NCI-H146 (cell line): ENCODE measurements around the gene NFYC.
A peak's percentile ranks its signal among the peaks of the same experiment; 100 is the strongest.

ENCODE experiments used
- DNase-seq: peaks from one replicate; lab custom pipeline; 2025; lab: John Stamatoyannopoulos, UW

Gene NFYC

DNA sequence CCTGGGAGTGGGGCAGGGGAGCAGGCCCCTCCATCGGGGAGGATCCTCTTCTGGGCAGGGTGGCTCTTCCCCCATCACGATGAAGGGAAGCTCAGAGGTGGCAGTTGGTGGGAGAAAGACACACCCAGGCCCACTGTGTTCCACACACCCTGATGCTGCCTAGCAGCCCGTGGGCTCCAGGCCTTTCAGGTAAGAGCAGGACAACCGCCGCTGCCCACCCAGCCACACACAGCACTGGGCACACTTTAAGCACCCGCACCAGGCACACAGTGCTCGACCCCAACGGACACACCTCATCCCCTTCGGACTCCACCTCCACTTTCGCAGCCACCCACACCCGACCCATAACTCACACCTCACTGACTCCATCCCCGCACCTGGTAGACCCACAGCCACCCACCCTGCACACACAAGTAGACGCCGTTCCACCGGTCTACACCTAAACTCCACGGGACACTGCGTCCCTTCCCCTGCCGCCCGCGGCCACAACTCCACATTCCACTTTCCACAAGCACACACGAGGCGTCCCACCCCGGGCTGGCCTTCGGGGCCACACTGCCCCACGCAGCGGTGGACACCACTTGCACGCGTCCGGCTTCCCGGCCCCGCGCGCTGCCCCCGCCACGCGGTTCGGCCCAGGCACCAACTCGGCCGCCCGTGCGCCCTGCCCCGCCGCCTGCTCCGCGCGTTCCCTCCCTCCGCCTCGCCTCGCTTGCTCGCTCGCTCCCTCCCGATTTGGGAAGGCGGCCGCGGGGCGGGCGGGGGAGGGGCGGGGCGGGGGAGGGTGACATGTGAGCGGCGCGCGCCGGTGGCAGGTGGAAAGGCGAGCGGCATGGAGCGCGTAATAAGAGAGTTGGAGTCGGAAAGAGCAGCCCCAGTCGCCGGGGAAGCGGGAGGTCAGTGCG lies 91.7 kb downstream of the NFYC start, which contains the start of gene KCNQ4:
TSS of gene KCNQ4 (plus strand) at position 787 of the 905 bp plus-strand sequence. CDS start 307 bp downstream, outside the sequence.
- peak; percentile 53 for DNase-seq

DNA sequence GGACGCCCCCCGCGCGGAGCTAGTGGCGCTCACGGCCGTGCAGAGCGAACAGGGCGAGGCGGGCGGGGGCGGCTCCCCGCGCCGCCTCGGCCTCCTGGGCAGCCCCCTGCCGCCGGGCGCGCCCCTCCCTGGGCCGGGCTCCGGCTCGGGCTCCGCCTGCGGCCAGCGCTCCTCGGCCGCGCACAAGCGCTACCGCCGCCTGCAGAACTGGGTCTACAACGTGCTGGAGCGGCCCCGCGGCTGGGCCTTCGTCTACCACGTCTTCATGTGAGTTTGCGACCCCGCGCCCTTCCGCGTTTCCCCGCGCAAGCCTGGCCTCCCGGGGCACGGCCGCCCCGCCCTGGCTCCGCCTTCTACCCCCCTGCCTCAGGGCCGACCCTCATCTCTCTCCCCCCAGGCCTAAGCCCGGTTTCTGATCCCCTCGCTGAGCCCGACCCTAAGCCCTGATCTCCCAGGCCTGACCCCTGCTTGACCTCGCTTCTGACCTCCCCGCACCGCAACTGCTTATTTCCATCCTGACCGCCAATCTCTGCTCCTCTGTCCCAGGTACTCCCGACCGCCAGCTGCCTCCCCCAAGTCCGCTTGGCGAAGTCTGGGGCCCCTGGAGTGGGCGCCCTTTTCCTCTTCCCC lies 92.8 kb downstream of the NFYC start:
- peak; percentile 15 for DNase-seq

- DNase-seq: no peak
Observed at GRCh38 chr1:40784771-40785151, 93.3 kb downstream of the NFYC start.

DNA sequence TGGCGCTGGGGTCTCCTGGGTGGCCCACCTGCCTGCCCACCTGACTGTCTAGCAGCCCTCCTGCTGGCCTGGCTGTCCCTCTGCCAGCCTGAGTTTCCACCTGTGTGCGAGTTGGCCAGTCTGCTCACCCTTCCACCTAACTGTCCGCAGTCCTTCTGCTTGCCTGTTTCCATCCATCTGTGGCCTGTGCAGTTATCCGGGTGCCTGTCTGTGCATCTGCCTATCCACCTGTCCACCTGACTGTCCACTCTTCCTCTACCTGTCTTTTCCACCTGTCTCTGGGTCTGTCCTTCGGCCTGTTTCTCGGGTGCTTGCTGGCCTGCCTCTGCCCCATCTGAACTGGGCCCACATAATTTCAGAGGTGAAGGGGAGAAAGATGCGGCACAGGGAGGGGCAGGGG lies 93.9 kb downstream of the NFYC start:
- DNase-seq: no peak

DNA sequence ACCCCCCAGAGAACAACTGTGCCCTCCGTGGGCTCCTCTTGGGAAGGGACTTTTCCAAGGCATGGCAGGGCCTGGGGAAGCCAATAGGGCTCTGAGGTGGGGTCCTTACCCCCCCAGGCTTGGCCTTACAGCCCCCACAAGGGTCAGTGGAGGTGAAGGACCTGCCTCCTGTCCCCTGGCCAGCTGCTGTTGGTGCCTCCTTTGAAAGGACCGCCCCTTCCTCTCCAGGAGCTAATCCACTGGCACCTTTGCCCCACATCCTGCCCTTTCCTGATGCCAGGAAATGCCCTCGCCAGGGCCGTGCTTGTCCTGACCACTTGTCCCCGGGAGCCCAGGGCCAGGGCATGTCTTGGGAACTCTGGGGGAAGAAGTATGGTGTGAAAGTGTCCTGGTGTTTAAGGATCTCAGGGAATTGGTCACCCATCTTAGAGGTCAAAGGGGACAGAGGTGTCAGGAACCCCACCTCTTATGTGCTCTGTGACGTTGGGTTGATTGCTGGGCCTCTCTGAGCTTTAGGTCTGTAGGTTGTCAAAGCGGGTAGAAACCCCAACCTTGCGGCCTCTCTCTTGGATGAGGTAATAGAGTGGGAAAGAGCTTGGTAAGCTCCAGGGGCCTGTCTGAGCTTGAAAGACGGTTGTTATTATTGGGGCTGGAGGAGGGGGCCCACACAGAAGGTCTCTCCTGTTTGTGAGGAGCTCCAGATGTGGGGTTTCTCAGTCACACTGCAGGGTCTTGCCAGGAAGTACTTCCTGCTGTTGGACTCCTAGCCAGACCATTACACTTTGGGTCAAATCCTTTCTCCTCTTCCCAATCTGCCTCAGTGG lies 94.9 kb downstream of the NFYC start:
- DNase-seq: no peak

DNA sequence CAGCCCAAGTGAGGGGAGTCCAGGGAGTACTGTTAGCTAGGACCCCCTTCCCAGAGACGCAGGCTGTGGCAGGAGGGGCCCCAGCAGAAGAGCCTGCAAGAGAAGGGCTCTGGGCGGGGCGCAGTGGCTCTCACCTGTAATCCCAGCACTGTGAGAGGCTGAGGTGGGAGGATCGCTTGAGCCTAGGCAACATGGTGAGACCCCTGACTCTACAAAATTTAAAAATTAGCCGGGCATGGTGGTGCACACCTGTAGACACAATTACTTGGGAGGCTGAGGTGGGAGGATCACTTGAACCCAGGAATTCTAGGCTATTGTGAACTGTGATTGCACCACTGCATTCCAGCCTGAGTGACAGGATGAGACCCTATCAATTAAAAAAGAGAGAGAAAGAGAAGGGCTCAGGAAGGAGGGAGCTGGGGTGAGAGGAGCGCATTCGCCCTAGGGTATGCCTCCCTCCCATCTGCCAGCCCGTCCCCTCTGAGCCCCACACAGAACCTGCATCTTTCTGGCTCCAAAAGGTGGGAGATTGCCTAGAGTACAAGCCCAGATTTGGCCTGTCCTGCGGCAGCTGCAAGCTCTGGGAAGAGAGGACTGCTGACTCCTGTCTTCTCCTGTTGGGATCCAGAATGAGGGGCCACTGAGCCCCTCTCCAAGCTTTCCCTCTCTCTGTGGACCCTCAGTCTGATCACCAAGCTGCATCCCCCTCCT lies 95.6 kb downstream of the NFYC start:
- no peak for DNase-seq

GRCh38 chr1:40787737-40788560 lies 96.4 kb downstream of the NFYC start:
- no peak for DNase-seq

DNA sequence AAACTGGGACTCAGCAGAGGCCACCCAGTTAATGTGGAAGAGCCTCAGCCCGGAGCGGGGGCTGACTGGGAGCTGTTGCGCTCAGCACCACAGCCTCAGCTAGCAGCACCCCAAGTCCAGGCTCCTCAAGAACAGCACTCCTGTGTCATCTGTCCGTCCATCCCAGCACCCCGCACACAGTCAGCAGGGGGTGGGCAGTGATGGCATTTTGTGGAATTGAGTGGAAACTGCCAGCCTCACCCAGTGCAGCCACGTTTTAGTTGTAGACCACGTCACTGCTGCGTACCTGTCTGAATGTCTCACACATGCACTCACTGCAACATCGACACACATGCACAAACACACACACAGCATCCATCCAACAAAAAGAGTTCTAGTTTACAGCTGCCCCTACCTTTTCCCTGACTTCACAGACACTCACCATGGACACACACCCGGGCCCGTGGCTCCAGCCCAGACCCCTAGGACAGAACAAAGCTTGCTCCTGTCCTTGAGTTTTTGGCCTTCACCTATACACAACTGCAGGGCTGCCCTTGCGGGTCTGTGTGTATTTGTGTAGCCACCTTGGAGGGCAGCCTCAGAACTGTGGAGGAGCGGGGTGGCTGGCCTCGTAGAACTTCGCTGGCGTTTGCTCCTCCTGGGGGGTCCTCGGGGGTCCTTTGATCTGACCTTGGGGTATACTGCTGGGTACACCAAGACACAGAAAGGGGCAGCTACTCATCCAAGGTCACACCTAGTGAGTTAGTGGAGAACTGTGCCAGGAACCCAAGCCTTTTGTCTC lies 97.2 kb downstream of the NFYC start:
- DNase-seq: no peak

- DNase-seq: no peak
Observed at GRCh38 chr1:40789342-40789598, 97.8 kb downstream of the NFYC start.

- DNase-seq: no peak
Observed at GRCh38 chr1:40789661-40790430, 98.3 kb downstream of the NFYC start.

GRCh38 chr1:40792036-40792435 lies 100.5 kb downstream of the NFYC start:
- no peak for DNase-seq

DNA sequence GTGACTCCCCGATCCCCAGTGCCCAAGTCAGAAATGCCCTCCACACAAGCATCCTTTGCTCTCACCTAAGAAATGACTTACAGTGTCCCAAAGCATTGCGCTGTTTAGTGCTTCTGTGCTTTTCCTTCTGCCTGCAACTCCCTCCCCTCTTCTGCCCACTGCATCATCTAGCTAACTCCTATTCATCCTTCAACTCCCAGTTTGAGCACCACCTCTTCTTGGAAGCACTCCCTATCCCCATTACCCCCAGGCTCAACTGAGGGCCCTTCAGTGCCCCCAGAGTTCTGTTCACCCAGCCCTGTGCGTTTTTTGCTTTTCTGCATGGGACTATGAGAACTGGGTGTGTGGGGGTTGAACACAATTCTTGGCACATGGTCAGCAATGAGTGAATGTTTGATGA lies 102.1 kb downstream of the NFYC start:
- DNase-seq: no peak

GRCh38 chr1:40794048-40794447 lies 102.5 kb downstream of the NFYC start:
- no peak for DNase-seq

DNA sequence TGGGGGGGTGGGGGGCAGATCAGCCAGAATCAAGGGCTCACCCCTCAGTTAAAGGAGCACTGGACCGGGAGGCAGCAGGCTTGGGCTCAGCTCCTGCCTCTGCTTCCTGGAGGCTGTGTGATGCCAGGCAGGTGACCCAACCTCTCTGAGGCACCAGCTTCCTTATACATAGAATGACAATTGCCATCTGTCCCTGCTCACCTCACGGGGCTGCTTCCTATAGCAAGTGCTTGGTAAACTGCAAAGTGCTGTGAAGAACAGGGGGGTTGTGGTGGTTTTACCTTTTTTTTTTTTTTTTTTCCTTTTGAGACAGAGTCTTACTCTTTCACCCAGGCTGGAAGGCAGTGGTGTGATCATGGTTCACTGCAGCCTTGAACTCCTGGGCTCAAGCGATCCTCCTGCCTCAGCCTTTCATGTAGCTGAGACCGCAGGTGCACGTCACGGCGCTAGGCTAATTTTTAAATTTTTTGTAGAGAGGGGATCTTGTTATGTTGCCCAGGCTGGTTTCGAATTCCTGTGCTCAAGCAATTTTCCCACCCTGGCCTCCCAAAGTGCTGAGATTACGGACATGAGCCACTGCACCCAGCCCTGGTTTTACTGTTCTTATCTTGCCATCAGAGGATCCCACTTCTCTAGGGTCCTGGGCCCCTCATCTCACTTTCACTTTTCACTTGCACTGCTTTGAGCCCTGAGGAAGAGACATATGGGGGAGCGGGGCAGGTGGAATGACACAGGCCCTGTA lies 103.6 kb downstream of the NFYC start:
- no peak for DNase-seq

- DNase-seq: no peak
Observed at GRCh38 chr1:40795811-40796586, 104.5 kb downstream of the NFYC start.

DNA sequence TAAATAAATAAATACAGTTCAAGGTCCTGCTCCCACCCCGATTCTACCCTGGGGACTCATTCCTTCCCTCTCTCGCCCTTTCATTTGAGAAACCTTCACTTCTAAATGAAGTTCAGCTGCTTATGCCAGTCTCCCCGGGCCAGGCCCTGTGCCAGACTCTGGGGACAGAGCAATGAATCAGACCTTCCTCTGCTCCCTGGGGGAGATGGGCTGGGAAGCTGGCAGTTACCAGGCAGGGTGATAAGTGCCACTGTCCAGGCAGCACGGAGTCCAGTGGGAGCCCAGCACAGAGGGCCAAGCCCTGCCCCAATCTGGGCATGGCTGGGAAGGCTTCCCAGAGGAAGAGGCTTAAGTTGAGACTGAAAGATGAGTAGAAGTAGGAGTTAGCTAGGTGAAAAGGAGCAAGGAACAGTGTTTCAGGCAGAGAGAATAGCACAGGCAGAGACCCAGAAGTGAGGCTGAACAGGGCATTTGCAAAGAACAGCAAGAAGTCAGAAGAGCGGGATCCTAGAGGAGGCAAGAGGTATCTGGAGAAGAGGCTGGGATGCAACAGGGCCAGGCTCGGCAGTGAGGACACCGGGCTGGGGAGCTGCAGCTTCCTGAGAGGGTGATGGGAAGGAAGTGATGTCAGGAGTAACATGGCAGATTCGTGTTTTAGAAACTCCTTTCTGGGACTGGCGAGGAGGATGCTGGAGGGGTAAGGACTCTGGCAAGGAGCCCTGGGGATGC lies 105.6 kb downstream of the NFYC start:
- no peak for DNase-seq

GRCh38 chr1:40797668-40798010 lies 106.1 kb downstream of the NFYC start:
- DNase-seq: no peak
